CD4-positive, alpha-beta T cell treated with Interleukin-6 for 4 hours (primary cell): Measurements from ENCODE around the gene TEX10.

Experiments
- DNase-seq: peaks from one replicate; pipeline ENCODE4 v3.0.0-alpha.2; 2020; ENCODE audit warnings: mixed read lengths

Gene TEX10

GRCh38 chr9:100282388-100282719 is 70.4 kb downstream of the TEX10 start:
- DNase-seq: no peak

- no peak for DNase-seq
These were observed 70.9 kb downstream of the TEX10 start for GRCh38 chr9:100281676-100282387.

- no peak for DNase-seq
These were observed 71.7 kb downstream of the TEX10 start for GRCh38 chr9:100281066-100281465.

DNA sequence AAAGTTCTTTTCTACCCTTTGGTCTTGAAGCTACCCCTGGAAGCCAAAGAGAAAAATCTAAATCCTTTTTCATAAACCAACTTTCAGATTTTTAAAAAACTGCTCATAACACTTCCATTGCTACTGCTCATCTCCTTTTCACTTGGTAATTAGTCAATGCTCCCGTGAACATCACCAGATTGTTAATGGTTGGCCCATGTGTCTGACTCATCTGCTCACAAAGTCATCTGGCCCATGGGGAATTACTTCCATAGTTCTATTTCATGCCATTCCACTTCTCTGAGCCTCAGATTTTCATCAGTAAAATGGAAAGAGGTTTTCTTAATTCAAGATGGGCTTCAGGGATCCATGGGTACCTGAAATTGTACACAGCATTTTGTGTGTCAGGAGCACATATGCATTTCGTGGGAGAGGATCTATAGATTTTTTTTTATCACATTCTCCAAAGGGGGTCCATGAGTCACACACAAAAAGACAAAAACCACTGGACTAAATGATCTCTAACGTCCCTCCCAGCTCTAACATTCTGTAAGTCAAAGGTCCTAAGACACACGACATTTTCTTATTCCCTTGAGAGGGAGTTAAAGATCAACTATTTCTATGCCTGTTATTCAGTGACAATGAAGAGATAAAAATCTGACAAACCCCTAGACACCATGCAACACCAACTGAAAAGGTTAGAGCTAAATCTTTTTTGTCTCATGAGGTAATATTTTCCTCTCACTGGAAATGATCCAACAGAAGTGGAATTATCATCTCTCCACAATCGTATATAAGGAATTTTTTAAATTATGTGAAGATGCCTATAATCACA is 75.4 kb downstream of the TEX10 start:
- DNase-seq: no peak

- DNase-seq: no peak
These were observed 83.1 kb downstream of the TEX10 start for GRCh38 chr9:100269656-100270055.

DNA sequence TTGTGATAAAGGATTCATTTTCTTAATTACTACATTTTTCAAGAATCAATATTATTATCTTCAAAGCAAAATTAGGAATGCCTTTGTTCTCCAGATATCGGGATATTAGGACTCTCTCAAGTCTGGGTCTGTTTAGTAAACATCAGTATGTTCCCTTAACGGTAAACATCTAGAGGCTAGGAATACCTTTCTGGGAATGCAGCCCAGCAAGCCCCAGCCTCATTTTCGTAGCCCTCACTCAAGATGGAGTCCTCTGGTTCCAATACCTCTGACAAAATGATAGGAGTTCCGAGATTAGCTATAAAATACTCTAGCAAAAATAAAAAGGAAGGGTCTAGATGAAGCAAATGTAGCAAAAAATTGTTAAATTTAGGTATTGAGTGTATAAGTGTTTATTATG is 84.5 kb downstream of the TEX10 start:
- DNase-seq: no peak

- no peak for DNase-seq
These were observed 85.5 kb downstream of the TEX10 start for GRCh38 chr9:100267211-100267610.
